ENCODE data around the gene RASSF4. TPM values are rescaled to one million over a fixed set of nuclear protein-coding genes. Genes with fewer than 3 reads are reported as not detected.
A peak's percentile ranks its signal among the peaks of the same experiment; 100 is the strongest.

Gene RASSF4
- total RNA-seq, 1 experiment from 2014 or later = 1.8 TPM

DNA sequence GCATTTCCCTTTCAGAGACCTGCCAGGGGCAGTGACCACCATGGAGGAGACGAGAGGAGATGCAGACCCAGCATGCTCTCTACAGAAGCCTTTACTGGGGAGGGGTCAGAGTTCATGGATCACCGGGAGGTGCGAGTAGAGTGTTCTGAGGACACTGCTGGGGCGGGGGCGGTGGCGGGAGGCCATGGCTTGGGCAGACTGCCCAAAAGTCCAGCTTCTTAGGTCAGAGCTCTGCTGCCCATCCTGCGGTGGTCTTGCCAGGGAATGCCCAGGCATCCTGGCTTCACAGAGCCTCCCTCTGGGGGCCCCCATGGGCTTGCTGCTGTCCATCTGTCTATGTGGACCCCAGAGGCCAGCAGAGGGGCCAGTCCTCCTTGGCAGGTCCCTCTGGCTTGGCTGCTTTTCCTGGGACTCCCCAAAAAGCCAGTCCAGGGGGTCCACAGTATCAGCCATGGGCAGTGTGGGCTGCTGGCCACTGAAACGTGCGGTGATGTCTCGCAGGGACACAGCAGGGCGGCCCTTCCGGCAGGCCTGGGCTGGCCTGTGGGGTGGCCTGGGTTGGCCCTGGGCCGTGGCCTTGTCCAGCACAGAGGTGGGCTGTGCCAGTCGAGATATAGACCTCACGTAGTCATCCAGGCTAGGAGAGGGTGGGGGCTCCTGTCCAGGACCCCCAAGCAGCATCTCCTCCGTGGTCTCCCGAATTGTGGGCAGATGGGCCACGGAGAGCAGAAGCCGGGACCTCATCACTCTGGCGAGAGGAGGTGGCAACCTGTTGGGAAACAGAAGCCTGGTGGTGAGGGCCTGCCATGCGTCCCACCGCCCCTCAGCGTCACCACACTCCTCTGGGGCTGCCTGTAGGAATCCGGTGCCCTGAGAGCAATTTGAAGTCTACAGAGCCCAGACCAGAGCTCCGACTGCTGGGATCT lies 17.9 kb downstream of the RASSF4 start:
- in situ Hi-C loops (cut with HindIII; ENCODE audit: low pct_unique_long_range_greater_than_20kb, low sequenced_read_pairs) = no loop called here

DNA sequence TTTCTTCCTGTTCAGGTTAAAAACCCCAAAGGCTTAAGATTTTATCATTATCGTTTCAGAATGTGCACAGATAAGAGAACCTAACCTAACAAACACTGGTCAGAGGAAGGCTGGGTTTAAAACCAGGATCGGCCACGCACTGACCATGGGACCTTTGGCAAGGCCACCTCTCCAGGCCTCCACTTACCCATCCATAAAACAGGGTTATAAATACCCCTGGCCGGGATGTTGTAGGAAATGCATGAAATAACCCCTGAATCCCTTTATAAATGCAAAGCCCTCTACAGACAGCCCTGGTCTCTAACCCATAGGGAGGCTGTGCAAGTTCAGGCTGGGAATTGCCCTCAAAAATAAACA lies 18.6 kb downstream of the RASSF4 start:
- in situ Hi-C loops (cut with HindIII; ENCODE audit: low pct_unique_long_range_greater_than_20kb, low sequenced_read_pairs) = no loop called here
- no peak for DNase-seq (ENCODE audit: low read depth, low spot score)

More for the DNA sequence above, 17.9 kb downstream of the RASSF4 start:
- no peak for DNase-seq (ENCODE audit: low read depth, low spot score)

DNA sequence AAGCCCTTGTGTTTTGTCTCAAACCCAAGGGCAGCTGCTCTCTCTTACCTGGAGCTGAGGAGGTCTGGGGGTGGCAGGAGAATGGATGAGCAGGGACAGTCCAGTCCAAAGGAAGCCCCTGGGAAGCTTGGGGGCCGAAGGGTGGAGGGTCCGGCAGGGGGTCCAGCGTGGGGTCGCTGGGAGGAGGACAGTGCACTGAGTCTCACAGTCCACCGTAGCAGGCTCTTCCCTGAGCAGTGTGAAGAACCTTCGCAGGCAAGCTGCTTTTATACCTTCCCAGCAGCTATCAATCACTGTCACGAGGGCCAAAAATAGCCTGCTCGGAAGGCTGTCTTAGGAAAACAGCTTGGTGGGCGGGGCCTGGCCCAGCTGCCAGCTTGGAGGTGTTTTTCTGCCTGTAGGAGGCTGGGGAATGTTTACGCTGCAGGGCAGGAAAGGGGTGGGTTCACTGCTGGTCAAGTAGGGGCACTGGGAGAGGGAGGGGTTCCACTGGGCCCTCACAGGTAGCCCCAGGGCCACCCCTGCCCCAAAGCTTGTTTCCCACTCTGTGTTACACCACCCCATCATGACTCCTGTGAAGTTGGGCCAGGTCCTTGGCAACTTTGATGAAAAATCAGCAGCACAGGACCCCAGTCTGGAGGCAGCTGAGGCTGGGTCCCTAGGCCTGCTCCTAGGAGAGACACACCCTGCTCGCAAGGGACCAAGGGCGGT lies 19.1 kb downstream of the RASSF4 start, which contains the start of gene DEPP1:
Gene DEPP1 (minus strand): TSS at position 240 of the 711 bp plus-strand sequence. CDS start 779 bp downstream, outside the sequence.
- DNase-seq (ENCODE audit: low read depth, low spot score) = peak; percentile 77
- in situ Hi-C loops (cut with HindIII; ENCODE audit: low pct_unique_long_range_greater_than_20kb, low sequenced_read_pairs) = no loop called here

DNA sequence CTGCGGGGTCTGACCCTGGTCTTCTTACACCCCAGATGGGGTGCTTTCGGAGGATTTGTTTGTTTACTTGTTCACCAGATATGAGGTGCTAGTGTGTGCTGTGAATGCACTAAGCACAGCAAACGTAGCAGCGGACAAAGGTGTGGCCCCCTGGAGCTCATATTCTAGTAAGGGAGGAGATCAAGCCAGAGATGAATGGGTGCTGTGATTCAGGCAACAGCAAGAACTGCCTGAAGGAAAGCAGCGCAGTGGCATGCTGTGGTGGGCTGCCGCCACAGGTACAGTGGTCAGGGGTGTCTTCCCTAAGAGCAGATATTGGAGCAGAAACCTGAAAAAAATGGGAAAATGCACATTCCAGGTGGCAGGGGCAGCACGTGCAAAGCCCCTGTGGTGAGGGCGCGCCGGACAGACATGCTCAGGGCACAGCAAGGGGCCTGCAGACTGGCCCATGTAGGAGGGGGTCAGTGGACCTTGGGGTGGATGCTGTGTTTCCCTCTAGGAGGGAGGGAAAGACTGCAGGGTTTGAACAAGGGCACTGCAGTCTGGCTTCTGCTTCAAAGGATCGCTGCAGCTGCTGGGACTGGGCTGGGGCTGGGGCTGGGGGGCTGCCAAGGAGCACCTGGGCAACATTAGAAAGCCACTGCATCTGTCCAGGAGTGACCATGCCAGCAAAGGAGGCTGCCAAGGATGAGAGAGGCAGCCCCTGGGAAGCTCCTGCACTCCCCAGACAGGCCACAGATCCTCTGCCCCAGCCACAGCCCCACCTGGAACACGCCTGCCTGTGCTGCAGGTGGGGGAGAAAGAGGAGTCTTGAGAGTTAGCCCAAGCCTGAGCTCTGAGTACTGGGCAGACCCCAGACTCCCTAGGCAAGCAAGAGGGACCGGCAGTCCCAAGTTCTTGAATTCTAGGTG lies 19.9 kb downstream of the RASSF4 start:
- in situ Hi-C loops (cut with HindIII; ENCODE audit: low pct_unique_long_range_greater_than_20kb, low sequenced_read_pairs) = no loop called here
- DNase-seq (ENCODE audit: low read depth, low spot score) = no peak

DNA sequence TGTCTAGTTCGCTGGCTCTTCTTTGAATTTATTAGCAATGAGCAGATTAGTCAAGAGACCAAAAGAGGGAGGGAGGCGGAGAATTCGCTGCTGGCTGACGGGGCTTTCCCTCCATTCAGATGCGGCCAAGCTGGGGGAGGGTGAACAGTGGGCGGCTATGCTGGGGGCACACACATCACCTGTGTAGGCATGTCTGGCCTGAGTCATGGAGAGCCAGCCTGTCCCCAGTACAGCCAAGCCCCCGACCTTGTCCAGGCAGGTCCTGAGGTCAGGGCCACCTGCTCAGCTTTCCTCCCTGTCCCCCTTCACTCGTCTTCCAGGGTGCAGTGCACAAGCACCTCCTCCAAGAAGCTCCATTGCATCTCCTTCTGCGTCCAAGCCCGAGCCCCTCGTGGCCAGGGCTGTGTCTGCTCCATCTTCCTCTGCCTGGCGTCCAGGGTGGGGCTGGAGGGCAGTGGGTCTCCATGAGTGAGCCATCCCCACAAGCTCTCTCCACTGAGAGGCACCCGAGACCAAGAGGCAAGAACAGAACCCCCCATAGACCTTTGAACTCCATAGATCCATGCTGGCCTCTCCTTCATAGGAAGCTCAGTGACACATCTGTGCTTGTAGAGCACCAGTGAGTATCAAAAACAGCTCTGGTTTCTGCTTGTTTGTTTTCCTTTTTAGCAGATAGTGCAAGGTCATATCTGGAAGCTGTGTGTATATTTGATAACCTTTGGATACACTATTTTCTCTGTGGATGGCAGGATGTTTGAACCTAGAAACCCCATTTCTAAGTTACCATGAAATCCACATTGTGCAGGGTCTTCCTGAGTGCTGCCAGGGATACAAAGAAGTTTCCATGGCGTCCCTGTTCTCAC lies 20.9 kb downstream of the RASSF4 start:
- DNase-seq (ENCODE audit: low read depth, low spot score) = no peak

DNA sequence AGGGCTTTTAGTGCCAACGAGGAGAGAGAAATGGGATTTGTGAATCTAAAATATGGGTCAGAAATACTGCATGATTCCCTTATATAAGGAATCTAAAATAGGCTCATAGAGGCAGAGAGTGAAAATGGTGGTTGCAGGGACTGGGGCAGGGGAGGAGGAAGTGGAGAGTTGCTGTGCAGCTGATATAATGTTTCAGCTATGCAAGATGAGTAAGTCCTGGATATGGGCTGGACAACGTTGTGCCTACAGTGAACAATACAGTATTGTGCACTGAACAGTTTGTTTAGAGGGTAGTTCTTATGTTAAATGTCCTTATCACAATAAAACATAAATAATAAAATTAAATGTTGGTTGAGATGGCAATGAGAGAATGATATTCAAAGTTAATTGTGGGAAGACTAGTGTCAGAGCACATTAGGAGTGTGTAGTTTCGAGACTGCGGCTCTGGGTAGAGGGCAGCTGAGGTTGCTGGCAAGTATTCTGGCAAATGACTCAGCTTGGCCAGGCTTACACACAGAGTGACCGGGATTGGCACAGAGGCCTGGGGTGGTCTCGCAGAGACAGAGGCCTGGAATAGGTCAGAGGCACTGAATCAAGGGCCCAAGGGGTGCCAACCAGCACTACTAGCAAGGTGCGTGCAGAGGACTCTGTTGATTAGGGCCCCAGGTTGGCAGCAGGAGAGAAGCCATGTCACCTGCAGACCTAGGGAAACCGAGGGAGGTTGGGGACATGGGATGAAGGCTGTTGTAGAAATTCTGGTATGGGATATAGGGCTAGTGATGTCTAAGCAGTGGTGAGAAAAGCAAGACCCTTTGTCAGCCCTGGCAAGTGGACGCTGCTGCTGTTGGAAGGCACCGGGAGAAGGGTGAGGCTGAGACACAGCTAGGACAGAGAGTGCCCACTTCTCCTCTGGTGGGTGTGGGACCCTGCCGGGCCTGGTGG lies 21.8 kb downstream of the RASSF4 start:
- in situ Hi-C loops (cut with HindIII; ENCODE audit: low pct_unique_long_range_greater_than_20kb, low sequenced_read_pairs) = no loop called here
- peak; percentile 55 for DNase-seq (ENCODE audit: low read depth, low spot score)

More for the DNA sequence above, 20.9 kb downstream of the RASSF4 start:
- in situ Hi-C loops (cut with HindIII; ENCODE audit: low pct_unique_long_range_greater_than_20kb, low sequenced_read_pairs) = no loop called here

DNA sequence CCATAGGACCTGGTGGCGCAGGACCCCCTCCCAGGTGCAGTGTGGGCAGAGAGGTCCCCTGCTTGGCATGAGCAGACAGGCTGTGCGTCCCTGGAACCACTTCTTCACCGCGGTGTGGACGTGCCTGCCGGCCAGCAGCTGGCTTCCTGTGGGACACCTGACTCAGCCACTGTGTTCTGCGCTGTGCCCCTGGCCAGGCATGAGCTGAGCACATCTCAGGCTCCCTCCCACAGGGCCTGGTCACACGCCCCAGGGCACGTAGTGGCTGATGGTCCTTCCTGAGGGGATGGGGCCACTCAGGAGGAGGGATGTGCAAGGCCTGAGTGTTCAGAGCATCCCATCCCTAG lies 22.5 kb downstream of the RASSF4 start:
- in situ Hi-C loops (cut with HindIII; ENCODE audit: low pct_unique_long_range_greater_than_20kb, low sequenced_read_pairs) = no loop called here
- DNase-seq (ENCODE audit: low read depth, low spot score) = no peak

DNA sequence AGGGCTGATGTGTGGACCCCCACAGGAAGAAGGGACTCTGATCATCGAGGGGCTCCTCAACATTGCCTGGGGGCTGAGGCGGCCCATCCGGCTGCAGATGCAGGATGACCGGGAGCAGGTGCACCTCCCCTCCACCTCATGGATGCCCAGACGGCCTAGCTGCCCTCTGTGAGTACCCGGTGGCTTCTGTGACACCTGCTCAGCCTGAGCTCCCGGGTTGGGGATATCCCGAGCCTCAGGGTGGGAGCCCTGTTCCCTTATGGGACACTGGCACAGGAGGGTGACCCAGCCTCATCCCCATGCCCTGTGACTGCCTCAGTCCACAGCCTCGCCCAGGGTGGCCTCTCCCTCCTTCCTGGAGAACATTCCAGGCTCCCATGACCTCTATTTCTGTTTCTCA lies 22.9 kb downstream of the RASSF4 start:
- no peak for DNase-seq (ENCODE audit: low read depth, low spot score)
- in situ Hi-C loops (cut with HindIII; ENCODE audit: low pct_unique_long_range_greater_than_20kb, low sequenced_read_pairs) = no loop called here

DNA sequence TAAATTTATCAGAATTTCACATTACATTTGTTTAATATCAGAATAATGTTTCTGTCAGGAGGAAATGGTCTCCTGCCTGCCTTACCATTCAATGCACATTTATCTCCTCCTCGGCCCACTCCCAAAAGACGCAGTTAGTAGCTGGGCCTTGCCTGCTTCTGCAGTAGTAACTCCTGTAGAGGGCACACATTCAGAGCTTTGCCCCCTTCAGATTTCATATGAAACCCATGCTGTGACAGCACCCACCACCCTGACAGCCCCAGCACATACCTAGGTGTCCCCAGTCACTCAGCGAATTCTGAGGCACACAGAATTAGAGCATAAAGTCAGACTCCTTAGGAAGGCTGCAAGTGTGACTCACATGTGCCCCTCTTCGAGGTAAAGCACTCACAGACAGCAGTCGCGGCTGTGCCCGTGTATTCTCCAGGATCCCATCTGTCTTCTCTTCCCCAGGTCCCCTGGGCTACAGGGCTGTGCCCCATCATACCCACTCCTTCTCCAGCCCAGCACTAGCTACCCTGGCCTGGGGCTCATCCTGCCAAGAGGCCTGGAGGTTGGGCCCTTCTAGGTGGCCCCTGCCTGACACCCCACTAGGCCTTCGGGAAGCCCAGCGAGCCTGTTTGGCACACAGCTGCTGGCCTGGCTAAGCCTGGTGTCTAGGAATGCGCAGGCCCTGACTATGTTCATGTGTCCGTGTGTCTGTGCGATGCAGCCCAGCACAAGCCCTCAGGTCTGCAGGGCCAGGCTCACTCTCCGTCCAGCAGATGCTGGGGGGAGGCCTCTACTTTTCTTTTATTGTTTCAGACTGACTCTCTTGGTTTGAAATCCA lies 23.7 kb downstream of the RASSF4 start:
- no peak for DNase-seq (ENCODE audit: low read depth, low spot score)
- in situ Hi-C loops (cut with HindIII; ENCODE audit: low pct_unique_long_range_greater_than_20kb, low sequenced_read_pairs) = no loop called here

DNA sequence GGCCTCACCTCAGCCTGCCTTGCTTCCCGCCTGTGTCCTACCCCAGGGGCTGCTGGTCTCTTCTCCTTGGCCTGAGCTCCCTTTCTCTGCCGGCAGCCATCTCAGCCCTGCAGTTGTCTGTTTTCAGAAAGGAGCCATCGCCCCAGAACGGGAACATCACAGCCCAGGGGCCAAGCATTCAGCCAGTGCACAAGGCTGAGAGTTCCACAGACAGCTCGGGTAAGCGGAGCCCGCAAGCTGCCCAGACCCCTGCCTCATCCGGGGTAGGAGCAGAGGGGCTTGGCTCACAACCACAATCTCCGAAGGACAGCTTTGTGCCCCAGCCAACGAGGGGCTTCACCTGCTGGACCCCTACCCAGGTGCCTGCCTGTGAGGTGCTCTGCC lies 24.3 kb downstream of the RASSF4 start:
- in situ Hi-C loops (cut with HindIII; ENCODE audit: low pct_unique_long_range_greater_than_20kb, low sequenced_read_pairs) = no loop called here
- no peak for DNase-seq (ENCODE audit: low read depth, low spot score)

DNA sequence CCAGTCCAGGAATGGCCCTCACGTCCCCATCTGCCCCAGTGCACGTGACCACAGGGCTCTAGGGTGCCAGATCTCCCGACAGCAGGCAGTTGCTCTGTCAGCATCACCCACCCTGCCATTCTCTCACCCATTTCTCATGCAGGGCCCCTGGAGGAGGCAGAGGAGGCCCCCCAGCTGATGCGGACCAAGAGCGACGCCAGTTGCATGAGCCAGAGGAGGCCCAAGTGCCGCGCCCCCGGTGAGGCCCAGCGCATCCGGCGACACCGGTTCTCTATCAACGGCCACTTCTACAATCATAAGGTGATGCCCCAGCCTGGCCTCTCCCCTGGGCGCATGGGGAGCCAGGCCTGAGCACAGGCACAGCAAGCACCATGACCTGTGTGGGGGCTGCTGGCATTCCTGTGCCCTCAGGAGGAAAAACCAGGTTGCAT lies 25.1 kb downstream of the RASSF4 start:
- in situ Hi-C loops (cut with HindIII; ENCODE audit: low pct_unique_long_range_greater_than_20kb, low sequenced_read_pairs) = no loop called here
- DNase-seq (ENCODE audit: low read depth, low spot score) = no peak

DNA sequence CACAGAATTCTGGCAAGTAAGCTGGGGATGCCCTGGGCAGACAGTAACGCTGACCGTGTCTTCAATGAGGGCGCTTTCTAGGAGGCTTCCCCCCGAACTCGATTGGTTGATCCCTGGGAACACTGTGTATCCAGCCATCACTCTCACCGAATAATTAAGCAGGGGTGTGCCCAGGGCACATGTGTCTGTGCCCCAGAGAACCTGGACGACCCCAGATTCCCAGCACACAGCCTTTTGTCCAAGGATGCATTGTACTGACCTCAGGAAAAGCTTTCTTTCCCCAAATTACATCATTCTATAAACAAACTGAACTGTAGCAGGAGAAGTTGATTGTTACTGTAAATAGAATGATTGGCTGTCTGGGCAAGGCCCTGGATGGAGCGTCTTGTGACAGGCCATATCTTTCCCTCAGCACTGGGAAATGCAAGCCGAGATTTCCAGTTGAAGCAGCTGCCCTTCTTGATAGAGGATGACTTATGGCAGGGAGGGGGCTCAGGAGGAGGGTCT lies 25.6 kb downstream of the RASSF4 start:
- in situ Hi-C loops (cut with HindIII; ENCODE audit: low pct_unique_long_range_greater_than_20kb, low sequenced_read_pairs) = no loop called here
- no peak for DNase-seq (ENCODE audit: low read depth, low spot score)

DNA sequence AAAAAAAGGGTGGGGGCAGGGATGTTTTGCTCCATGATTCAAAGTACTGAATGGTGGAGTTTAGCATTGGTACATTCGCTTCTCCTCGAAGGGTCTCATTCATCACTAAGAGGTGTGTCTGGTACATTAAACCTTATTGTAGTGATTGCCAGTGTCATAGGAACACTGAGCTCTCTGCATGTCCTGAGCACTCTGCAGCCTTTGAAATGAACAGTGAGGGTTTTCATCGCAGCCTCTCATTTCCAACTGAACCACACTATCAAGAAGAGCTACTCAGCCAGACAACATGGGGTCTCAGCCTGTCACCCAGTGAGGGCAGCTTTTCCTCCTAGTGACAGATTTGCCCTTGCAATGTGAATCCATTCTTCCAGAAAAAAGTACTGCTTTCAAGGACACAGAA lies 26.6 kb downstream of the RASSF4 start:
- in situ Hi-C loops (cut with HindIII; ENCODE audit: low pct_unique_long_range_greater_than_20kb, low sequenced_read_pairs) = no loop called here
- no peak for DNase-seq (ENCODE audit: low read depth, low spot score)

DNA sequence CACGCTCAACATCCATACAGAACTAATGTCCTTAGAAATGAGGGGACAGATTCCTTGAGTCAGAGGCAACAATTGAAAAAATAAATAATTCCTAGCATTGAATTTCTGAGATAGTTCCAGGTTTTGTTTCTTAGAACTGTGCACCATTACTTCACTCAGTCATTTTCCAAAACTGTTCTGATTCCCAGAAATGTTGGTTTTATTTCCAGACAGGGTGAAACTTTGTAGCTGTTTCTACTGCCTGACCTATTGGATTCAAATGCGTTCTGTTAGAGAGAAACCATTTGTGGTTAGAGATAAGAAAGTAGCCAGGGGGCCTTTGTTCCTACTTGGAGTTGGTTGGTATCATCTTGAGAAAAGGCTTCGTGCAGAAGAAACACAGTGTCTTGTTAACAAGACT lies 27.1 kb downstream of the RASSF4 start:
- in situ Hi-C loops (cut with HindIII; ENCODE audit: low pct_unique_long_range_greater_than_20kb, low sequenced_read_pairs) = no loop called here
- DNase-seq (ENCODE audit: low read depth, low spot score) = no peak

DNA sequence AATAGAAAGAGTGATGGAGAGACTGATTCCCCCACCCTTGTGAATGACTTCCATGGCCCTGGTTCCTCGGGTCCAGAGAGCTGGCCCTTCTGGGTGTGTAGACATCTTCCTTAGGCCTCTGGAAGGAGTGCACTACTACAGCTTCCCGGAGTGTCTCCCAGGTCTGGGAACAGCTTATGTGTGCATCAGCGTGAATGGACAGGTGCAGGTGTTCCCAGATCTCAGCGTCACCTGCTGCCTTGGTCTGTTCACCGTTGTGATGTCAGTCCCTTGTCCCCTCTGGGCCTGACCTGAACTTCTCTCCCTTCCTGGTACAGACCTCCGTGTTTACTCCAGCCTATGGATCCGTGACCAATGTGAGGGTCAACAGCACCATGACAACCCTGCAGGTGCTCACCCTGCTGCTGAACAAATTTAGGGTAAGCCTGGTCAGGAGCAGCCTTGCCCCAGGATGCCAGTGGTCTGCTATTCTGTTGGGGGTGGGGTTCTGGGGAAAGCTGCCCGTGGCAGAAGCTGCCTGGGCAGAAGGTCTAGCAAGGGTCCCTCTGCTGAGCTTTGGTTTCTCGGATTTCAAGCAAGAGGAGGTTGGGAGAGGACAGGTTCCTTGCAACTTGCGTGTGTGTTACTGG lies 29.5 kb downstream of the RASSF4 start:
- in situ Hi-C loops (cut with HindIII; ENCODE audit: low pct_unique_long_range_greater_than_20kb, low sequenced_read_pairs) = no loop called here

More for the DNA sequence above, 29.5 kb downstream of the RASSF4 start:
- DNase-seq (ENCODE audit: low read depth, low spot score) = no peak
